MM.1S (cell line): ENCODE measurements around the gene CCDC160.

Experiments
- EZH2 ChIP-seq: fragments of 300-600 bp; sonication (generic); optimal IDR thresholded peaks from 2 replicates; pipeline ENCODE3; 2017; ENCODE audit warnings: low read depth, mild to moderate bottlenecking, antibody characterized with exemption, low read length, mixed read lengths
- TF ChIP-seq, protein P1 (sequence below): fragments of 300-600 bp; sonication (generic); IDR thresholded peaks from 2 replicates; pipeline ENCODE4 v1.5.1; 2016; ENCODE audit warnings: antibody characterized with exemption, low read length, mixed read lengths

DNA sequence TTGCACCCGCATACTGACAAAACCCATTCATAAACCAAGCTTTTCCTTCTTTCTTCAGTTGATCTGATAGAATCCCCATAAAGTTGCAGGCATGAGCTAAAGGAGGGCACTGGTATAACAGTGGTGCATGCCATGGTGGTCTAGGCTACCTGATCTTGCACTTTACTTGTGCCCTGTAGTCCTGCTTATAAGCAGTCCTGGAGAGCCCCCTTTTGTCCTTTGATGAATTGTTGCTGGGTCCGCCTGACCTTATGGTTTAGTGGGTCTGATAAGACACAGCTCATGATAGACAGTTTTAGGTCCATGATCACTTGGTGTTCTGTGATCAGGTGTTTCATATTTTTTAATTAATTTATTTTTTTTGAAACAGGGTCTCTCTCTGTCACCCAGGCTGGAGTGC, 19.7 kb downstream of the CCDC160 start:
- TF ChIP-seq, protein P1, sequence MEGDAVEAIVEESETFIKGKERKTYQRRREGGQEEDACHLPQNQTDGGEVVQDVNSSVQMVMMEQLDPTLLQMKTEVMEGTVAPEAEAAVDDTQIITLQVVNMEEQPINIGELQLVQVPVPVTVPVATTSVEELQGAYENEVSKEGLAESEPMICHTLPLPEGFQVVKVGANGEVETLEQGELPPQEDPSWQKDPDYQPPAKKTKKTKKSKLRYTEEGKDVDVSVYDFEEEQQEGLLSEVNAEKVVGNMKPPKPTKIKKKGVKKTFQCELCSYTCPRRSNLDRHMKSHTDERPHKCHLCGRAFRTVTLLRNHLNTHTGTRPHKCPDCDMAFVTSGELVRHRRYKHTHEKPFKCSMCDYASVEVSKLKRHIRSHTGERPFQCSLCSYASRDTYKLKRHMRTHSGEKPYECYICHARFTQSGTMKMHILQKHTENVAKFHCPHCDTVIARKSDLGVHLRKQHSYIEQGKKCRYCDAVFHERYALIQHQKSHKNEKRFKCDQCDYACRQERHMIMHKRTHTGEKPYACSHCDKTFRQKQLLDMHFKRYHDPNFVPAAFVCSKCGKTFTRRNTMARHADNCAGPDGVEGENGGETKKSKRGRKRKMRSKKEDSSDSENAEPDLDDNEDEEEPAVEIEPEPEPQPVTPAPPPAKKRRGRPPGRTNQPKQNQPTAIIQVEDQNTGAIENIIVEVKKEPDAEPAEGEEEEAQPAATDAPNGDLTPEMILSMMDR: no peak
- TF ChIP-seq EZH2: no peak
